Loucy (cell line): Measurements from ENCODE around the gene CDKN2B-AS1.

Experiments
- CTCF ChIP-seq: fragments of 200-600 bp; sonication (generic); conservative IDR thresholded peaks from 2 replicates; pipeline ENCODE4 v1.5.1; 2014; ENCODE audit warnings: mild to moderate bottlenecking, antibody characterized with exemption, low read length
- EZH2phosphoT487 ChIP-seq: fragments of 200-600 bp; IDR thresholded peaks from 2 replicates; pipeline ENCODE4 v1.6.1; 2018; ENCODE audit warnings: antibody characterized with exemption, mild to moderate bottlenecking, moderate library complexity, borderline replicate concordance

DNA sequence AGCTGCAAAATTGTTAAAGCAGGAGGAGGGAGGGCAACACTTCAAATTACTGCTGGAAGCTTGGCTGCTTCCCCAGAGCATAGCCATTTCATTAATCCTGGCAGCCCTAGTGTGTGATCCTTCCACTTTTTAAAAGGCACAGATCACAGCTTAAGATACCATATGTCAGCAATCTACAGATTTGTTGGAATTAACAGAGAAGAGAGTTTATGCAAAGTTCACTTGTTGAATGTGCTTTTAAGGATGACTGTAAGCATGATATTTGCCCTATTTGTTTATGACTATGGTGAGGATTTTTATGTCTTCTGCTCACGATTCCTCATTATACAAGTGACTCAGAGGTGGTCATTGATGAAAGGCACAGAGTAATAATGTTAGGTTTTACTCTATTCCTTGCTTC lies 170.6 kb downstream of the CDKN2B-AS1 start:
- TF ChIP-seq CTCF: no peak
- no peak for TF ChIP-seq EZH2phosphoT487
